Loucy (cell line): ENCODE results near the gene RCL1.

ENCODE experiments used
- H2AFZ ChIP-seq: fragments of 200-600 bp; sonication (generic); 2 replicates; pipeline ENCODE4 v1.6.0; 2016; ENCODE audit warnings: antibody characterized with exemption, mild to moderate bottlenecking, low read length, moderate library complexity
- H3F3A ChIP-seq: fragments of 200-600 bp; 2 replicates; pipeline ENCODE4 v1.6.0; 2016; ENCODE audit warnings: antibody characterized with exemption, low read depth, mild to moderate bottlenecking
- H3K27me3 ChIP-seq: fragments of 200-600 bp; sonication (generic); 2 replicates; pipeline ENCODE4 v1.6.1; 2014; ENCODE audit warnings: low read length, mild to moderate bottlenecking; ENCODE audit not compliant: insufficient read depth, poor library complexity, severe bottlenecking
- H3K36me3 ChIP-seq: fragments of 200-600 bp; sonication (generic); 2 replicates; pipeline ENCODE4 v1.6.1; 2016; ENCODE audit warnings: low read length; ENCODE audit not compliant: insufficient read depth
- H3K4me1 ChIP-seq: fragments of 200-600 bp; sonication (generic); 2 replicates; pipeline ENCODE4 v1.5.1; 2014; ENCODE audit warnings: low read length, mild to moderate bottlenecking; ENCODE audit not compliant: insufficient read depth, poor library complexity, severe bottlenecking
- H3K4me2 ChIP-seq: fragments of 200-600 bp; sonication (generic); 2 replicates; pipeline ENCODE4 v1.6.0; 2014; ENCODE audit warnings: antibody characterized with exemption, low read length, low read depth, mild to moderate bottlenecking; ENCODE audit not compliant: poor library complexity, severe bottlenecking
- H3K4me3 ChIP-seq: fragments of 200-600 bp; sonication (generic); 2 replicates; pipeline ENCODE4 v1.5.1; 2014; ENCODE audit warnings: low read length, mild to moderate bottlenecking, mixed read lengths; ENCODE audit not compliant: poor library complexity, severe bottlenecking
- H3K79me2 ChIP-seq: fragments of 200-600 bp; sonication (generic); 2 replicates; pipeline ENCODE4 v1.6.1; 2014; ENCODE audit warnings: low read length; ENCODE audit not compliant: insufficient read depth
- H3K9ac ChIP-seq: fragments of 200-600 bp; sonication (generic); 2 replicates; pipeline ENCODE4 v1.6.0; 2014; ENCODE audit warnings: mild to moderate bottlenecking, low read depth, low read length, moderate library complexity; ENCODE audit not compliant: poor library complexity, severe bottlenecking
- H3K9me2 ChIP-seq: fragments of 200-600 bp; sonication (generic); replicated peaks from 2 replicates; pipeline ENCODE4 v1.6.1; 2016; ENCODE audit warnings: low read depth, low read length, mixed read lengths
- H3K9me3 ChIP-seq: fragments of 200-600 bp; sonication (generic); 2 replicates; pipeline ENCODE4 v1.6.1; 2014; ENCODE audit warnings: mild to moderate bottlenecking, antibody characterized with exemption, low read length, low read depth; ENCODE audit not compliant: insufficient read depth
- H4K20me1 ChIP-seq: fragments of 200-600 bp; sonication (generic); 2 replicates; pipeline ENCODE4 v1.6.0; 2014; ENCODE audit warnings: antibody characterized with exemption, low read length, mild to moderate bottlenecking; ENCODE audit not compliant: insufficient read depth, poor library complexity, severe bottlenecking
- CTCF ChIP-seq: fragments of 200-600 bp; sonication (generic); conservative IDR thresholded peaks from 2 replicates; pipeline ENCODE4 v1.5.1; 2014; ENCODE audit warnings: mild to moderate bottlenecking, antibody characterized with exemption, low read length
- EZH2phosphoT487 ChIP-seq: fragments of 200-600 bp; IDR thresholded peaks from 2 replicates; pipeline ENCODE4 v1.6.1; 2018; ENCODE audit warnings: antibody characterized with exemption, mild to moderate bottlenecking, moderate library complexity, borderline replicate concordance

RCL1 gene

GRCh38 chr9:4861145-4861544 is 68.4 kb downstream of the RCL1 start:
- Histone ChIP-seq H2AFZ (no peak overlapping the region), H3K4me2 (no peak overlapping the region), H3K36me3 (peaks cover 29% of the 10 kb centered on the region; the same call in 1 of the 2 replicates), H3K4me1 (peaks cover 47% of the 10 kb centered on the region), H3K9ac (no peak overlapping the region), H3K9me2 (no peaks in the 10 kb centered on the region), H3F3A (no peaks in the 10 kb centered on the region), H4K20me1 (no peaks in the 10 kb centered on the region), H3K27me3 (no peaks in the 10 kb centered on the region), H3K79me2 (no peaks in the 10 kb centered on the region), H3K9me3 (no peaks in the 10 kb centered on the region), H3K4me3 (no peak overlapping the region)
- TF ChIP-seq CTCF, result no peak
- no peak for TF ChIP-seq EZH2phosphoT487

- Histone ChIP-seq H4K20me1 (no peaks in the 10 kb centered on the region), H3K9me2 (no peaks in the 10 kb centered on the region), H3K4me2 (no peak overlapping the region), H3K4me1 (peaks cover 47% of the 10 kb centered on the region), H3K79me2 (no peaks in the 10 kb centered on the region), H3K4me3 (no peak overlapping the region), H2AFZ (no peak overlapping the region), H3K9ac (no peak overlapping the region), H3K27me3 (no peaks in the 10 kb centered on the region), H3K36me3 (peaks cover 29% of the 10 kb centered on the region; the same call in 1 of the 2 replicates), H3K9me3 (no peaks in the 10 kb centered on the region), H3F3A (no peaks in the 10 kb centered on the region)
- no peak for TF ChIP-seq EZH2phosphoT487
- no peak for TF ChIP-seq CTCF
Measured at GRCh38 chr9:4861736-4862451, 69.2 kb downstream of the RCL1 start.

GRCh38 chr9:4862506-4863250 is 69.9 kb downstream of the RCL1 start:
- Histone ChIP-seq H3F3A (no peaks in the 10 kb centered on the region), H2AFZ (no peak overlapping the region), H3K9me2 (no peaks in the 10 kb centered on the region), H3K9me3 (no peaks in the 10 kb centered on the region), H4K20me1 (no peaks in the 10 kb centered on the region), H3K27me3 (no peaks in the 10 kb centered on the region), H3K4me2 (no peak overlapping the region), H3K4me1 (peaks cover 46% of the 10 kb centered on the region), H3K79me2 (no peaks in the 10 kb centered on the region), H3K36me3 (peaks cover 29% of the 10 kb centered on the region; the same call in 1 of the 2 replicates), H3K4me3 (no peak overlapping the region), H3K9ac (no peak overlapping the region)
- no peak for TF ChIP-seq EZH2phosphoT487
- no peak for TF ChIP-seq CTCF
